Measurements from ENCODE around the gene METTL22. TPM values are rescaled to one million over a fixed set of nuclear protein-coding genes. Genes with fewer than 3 reads are reported as not detected.

The METTL22 gene
- total and polyA plus RNA-seq, 4 donors, result 17.9 to 39.4 (median 32.4) TPM

DNA sequence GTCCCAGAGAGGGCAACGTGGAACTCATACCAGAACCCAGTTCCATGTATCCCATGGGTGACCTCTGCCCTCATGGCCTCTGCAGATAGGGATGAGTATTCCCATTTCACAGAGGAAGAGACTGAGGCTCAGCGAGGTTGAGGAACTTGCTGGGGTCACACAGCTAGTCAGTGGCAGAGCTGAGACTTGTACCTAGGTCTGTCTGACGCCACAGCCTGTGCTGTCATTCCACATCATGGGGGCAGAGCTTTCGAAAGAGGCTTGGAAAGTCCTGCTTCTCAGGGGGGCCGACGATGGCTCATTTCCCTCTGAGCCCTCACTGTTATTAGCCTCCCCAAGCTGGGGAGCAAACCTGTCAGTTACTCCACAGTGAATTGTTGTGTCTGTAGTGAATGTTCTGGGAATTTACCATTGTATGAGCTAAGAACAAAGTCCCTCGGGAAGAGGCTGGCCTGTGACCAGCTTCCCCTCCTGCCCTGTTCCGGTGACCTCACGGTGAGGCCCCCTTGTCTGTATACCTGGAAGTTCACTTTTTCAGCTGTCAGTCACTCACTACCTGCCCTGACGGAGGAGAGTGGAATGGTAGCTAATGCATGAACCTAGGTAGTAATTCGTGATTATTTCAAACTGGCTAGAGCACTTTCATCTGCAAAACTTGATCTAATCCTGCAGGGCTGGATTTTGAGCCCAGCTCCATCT is 8.9 kb downstream of the METTL22 start:
- Histone ChIP-seq H3K9ac (ENCODE audit: insufficient read depth in 1 of 2, low read length in 2 of 2) (no peak overlapping the region), H3K27me3 (ENCODE audit: control insufficient read depth in 3 of 3, insufficient read depth in 3 of 3, low read length in 2 of 3) (no peaks in the 10 kb centered on the region), H3K4me3 (no peak overlapping the region), H3K27ac (ENCODE audit: low read depth in 1 of 2, low read length in 1 of 2) (no peak overlapping the region), H3K4me1 (ENCODE audit: control insufficient read depth in 5 of 5, insufficient read depth in 5 of 5, low read length in 5 of 5) (no peaks in the 10 kb centered on the region), H3K36me3 (ENCODE audit: control insufficient read depth in 4 of 4, insufficient read depth in 4 of 4, low read length in 4 of 4) (peaks cover 31 to 70% (median 58%) of the 10 kb centered on the region in 4 donors), H3K9me3 (ENCODE audit: control insufficient read depth in 4 of 4, insufficient read depth in 3 of 4, low read length in 3 of 4) (no peaks in the 10 kb centered on the region)
- WGBS, 2 donors, result 90 to 91% methylated on average over 11 of the region's 11 CpGs
- no peak for TF ChIP-seq CTCF (IDR thresholded peaks at IDR 0.05; ENCODE audit: control extremely low read depth, extremely low read depth)
- DNase-seq (no peak), ATAC-seq (ENCODE audit: insufficient read depth, low FRiP score) (no peak)

DNA sequence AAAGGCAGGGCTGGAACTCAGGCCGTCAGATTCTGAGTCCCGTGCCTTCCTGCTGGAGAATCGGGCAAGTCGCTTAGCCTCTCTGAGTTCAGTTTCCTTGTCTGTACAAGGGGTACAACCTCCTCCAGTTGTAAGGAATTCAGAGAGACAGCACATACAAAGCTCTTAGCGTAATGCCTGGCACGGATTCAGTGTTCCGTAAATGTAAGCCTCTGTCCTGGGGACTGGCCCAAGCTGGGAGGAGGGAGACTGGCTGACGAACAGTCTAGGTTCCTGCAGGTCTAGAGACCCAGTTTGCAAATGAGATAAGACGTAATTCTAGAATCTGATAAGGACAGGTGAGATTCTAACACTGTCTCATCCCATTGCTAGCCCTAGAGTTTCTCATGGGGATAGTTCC is 9.9 kb downstream of the METTL22 start:
- Histone ChIP-seq H3K9ac (ENCODE audit: insufficient read depth in 1 of 2, low read length in 2 of 2) (no peak overlapping the region), H3K27ac (ENCODE audit: low read depth in 1 of 2, low read length in 1 of 2) (no peak overlapping the region), H3K27me3 (ENCODE audit: control insufficient read depth in 3 of 3, insufficient read depth in 3 of 3, low read length in 2 of 3) (no peaks in the 10 kb centered on the region), H3K4me3 (no peak overlapping the region), H3K4me1 (ENCODE audit: control insufficient read depth in 5 of 5, insufficient read depth in 5 of 5, low read length in 5 of 5) (no peaks in the 10 kb centered on the region), H3K9me3 (ENCODE audit: control insufficient read depth in 4 of 4, insufficient read depth in 3 of 4, low read length in 3 of 4) (no peaks in the 10 kb centered on the region), H3K36me3 (ENCODE audit: control insufficient read depth in 4 of 4, insufficient read depth in 4 of 4, low read length in 4 of 4) (peaks cover 23 to 63% (median 56%) of the 10 kb centered on the region in 4 donors)
- WGBS, 2 donors, result 92 to 93% methylated on average over 9 of the region's 9 CpGs
- no peak for TF ChIP-seq CTCF (IDR thresholded peaks at IDR 0.05; ENCODE audit: control extremely low read depth, extremely low read depth)
- ATAC-seq (ENCODE audit: insufficient read depth, low FRiP score), result no peak
- no peak for DNase-seq

GRCh38 chr16:8631818-8632465 is 10.4 kb downstream of the METTL22 start:
- H3K27me3 ChIP-seq (ENCODE audit: control insufficient read depth in 3 of 3, insufficient read depth in 3 of 3, low read length in 2 of 3), result no peaks in the 10 kb centered on the region
- peaks cover 23 to 62% (median 57%) of the 10 kb centered on the region in 4 donors for H3K36me3 ChIP-seq (ENCODE audit: control insufficient read depth in 4 of 4, insufficient read depth in 4 of 4, low read length in 4 of 4)
- H3K27ac ChIP-seq (ENCODE audit: low read depth in 1 of 2, low read length in 1 of 2), result peak overlapping the region in 1 of 2 donors; percentile 65
- no peak overlapping the region for H3K4me3 ChIP-seq
- no peaks in the 10 kb centered on the region for H3K9me3 ChIP-seq (ENCODE audit: control insufficient read depth in 4 of 4, insufficient read depth in 3 of 4, low read length in 3 of 4)
- no peak overlapping the region for H3K9ac ChIP-seq (ENCODE audit: insufficient read depth in 1 of 2, low read length in 2 of 2)
- DNase-seq (no peak), ATAC-seq (ENCODE audit: insufficient read depth, low FRiP score) (no peak)
- no peak for TF ChIP-seq CTCF (IDR thresholded peaks at IDR 0.05; ENCODE audit: control extremely low read depth, extremely low read depth)
- 70 to 71% methylated on average over 15 of the region's 15 CpGs for WGBS, 2 donors
- H3K4me1 ChIP-seq (ENCODE audit: control insufficient read depth in 5 of 5, insufficient read depth in 5 of 5, low read length in 5 of 5), result no peaks in the 10 kb centered on the region
